ENCODE results near the gene CLCN5. TPM values are rescaled to one million over a fixed set of nuclear protein-coding genes. Genes with fewer than 3 reads are reported as not detected.

CLCN5 gene
- total RNA-seq, 4 donors from 2014 or later = 2.7 to 4.4 (median 3.6) TPM

DNA sequence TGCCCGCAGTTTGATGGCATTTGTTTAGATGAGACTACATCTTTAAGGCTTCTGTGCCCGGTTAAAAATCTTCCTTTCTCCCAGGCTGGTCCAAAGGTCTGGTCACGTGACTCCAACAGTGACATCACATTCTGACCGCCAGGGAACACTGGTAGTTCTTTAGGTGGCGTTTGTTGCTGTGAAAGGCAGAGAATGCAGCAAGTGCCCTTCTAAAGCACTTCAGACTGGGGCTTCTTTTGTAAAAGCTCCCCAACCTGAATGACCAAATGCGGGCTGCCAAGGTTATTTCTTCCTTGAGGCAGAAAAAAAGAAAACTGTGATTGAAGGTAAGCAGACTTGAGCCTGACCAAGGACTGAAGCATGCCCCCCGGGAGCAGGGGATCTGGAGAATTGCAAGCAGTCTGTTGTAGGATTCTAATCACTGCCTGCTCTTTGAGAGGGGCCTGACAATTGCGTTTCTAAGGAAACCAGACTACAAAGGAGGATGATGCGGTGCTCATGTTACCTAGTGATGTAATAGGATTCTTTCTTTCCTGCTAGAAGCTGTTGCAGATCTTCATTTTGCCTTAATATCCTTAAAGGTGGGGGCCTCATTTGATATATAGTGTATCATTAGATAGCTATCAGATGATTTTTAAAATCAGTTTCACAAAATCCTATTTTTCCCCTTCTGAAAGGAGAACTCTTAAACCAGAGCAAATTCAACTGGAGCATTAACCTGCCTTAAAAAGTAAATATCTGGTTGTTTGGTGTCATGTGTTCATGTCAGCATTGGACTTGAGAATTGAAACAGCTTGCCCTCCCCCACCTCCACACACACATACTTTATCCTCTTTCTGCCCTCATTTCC is 145.3 kb downstream of the CLCN5 start:
- no peaks in the 10 kb centered on the region for H3K36me3 ChIP-seq
- WGBS = 34% methylated on average over 9 of the region's 9 CpGs

DNA sequence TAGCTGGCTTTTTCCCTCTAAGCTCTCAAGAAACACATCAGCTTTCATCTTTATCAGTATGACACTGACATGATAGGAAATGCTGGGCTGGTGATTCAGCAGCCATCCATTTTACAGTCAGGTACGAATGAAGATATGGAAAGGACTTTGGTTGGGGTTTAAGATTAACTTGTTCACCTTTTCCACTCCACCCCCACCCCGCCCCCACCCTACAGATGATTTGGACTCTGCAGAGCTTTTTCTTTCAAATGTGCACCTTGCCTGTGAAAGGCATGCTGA is 145.8 kb downstream of the CLCN5 start:
- WGBS = 63% methylated on average over 2 of the region's 2 CpGs
- TF ChIP-seq, protein P1, sequence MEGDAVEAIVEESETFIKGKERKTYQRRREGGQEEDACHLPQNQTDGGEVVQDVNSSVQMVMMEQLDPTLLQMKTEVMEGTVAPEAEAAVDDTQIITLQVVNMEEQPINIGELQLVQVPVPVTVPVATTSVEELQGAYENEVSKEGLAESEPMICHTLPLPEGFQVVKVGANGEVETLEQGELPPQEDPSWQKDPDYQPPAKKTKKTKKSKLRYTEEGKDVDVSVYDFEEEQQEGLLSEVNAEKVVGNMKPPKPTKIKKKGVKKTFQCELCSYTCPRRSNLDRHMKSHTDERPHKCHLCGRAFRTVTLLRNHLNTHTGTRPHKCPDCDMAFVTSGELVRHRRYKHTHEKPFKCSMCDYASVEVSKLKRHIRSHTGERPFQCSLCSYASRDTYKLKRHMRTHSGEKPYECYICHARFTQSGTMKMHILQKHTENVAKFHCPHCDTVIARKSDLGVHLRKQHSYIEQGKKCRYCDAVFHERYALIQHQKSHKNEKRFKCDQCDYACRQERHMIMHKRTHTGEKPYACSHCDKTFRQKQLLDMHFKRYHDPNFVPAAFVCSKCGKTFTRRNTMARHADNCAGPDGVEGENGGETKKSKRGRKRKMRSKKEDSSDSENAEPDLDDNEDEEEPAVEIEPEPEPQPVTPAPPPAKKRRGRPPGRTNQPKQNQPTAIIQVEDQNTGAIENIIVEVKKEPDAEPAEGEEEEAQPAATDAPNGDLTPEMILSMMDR (IDR thresholded peaks at IDR 0.05) = no peak
- H3K4me1 ChIP-seq = no peaks in the 10 kb centered on the region
- H3K4me3 ChIP-seq = no peak overlapping the region
- H3K27me3 ChIP-seq = no peaks in the 10 kb centered on the region
- no peak overlapping the region for H3K27ac ChIP-seq (replicated peaks in 1 of 4)
- no peak for DNase-seq (ENCODE audit: extremely low spot score)
- intact Hi-C loops (cut with DNase I) = no loop called here
- H3K36me3 ChIP-seq = no peaks in the 10 kb centered on the region
- no peaks in the 10 kb centered on the region for H3K9me3 ChIP-seq

More for the DNA sequence above, 145.3 kb downstream of the CLCN5 start:
- no peaks in the 10 kb centered on the region for H3K4me1 ChIP-seq
- no peaks in the 10 kb centered on the region for H3K9me3 ChIP-seq
- TF ChIP-seq EP300 (IDR thresholded peaks at IDR 0.05) (no peak), POLR2A (IDR thresholded peaks at IDR 0.05; ENCODE audit: low read depth) (no peak), POLR2AphosphoS5 (IDR thresholded peaks at IDR 0.05) (no peak)
- TF ChIP-seq, protein P1 (IDR thresholded peaks at IDR 0.05) = no peak
- intact Hi-C loops (cut with DNase I) = no loop called here
- no peak overlapping the region for H3K4me3 ChIP-seq
- H3K27me3 ChIP-seq = no peaks in the 10 kb centered on the region
- H3K27ac ChIP-seq (replicated peaks in 1 of 4) = no peak overlapping the region
- DNase-seq (ENCODE audit: extremely low spot score) = no peak

DNA sequence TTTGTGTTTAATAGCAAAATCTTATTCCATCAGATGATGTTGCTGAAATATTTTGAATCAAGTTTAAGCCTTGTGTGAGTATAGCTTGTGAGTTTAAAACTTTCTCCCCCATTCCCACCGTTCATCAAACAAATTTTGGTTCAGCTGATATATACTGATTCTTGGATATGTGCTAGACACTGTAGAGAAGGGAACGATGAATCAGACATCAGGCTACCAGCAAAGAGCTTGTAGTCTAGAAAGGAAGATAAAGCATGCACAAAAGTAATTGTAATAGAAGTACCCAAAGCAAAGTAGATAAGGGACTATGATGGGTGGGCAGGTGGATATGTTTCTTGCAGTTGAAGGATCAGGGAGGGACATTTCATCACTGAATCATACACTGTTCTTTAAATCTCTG is 146.5 kb downstream of the CLCN5 start:
- H3K27ac ChIP-seq (replicated peaks in 1 of 4) = no peak overlapping the region
- no peak overlapping the region for H3K4me3 ChIP-seq
- 81% methylated on average over 2 of the region's 2 CpGs for WGBS
- no peaks in the 10 kb centered on the region for H3K9me3 ChIP-seq
- H3K27me3 ChIP-seq = no peaks in the 10 kb centered on the region
- TF ChIP-seq POLR2A (IDR thresholded peaks at IDR 0.05; ENCODE audit: low read depth) = no peak
- no peak for TF ChIP-seq EP300 (IDR thresholded peaks at IDR 0.05)
- no peak for TF ChIP-seq POLR2AphosphoS5 (IDR thresholded peaks at IDR 0.05)
- TF ChIP-seq, protein P1 (IDR thresholded peaks at IDR 0.05) = no peak
- no peaks in the 10 kb centered on the region for H3K36me3 ChIP-seq
- H3K4me1 ChIP-seq = no peaks in the 10 kb centered on the region
- no peak for DNase-seq (ENCODE audit: extremely low spot score)
- intact Hi-C loops (cut with DNase I) = no loop called here

DNA sequence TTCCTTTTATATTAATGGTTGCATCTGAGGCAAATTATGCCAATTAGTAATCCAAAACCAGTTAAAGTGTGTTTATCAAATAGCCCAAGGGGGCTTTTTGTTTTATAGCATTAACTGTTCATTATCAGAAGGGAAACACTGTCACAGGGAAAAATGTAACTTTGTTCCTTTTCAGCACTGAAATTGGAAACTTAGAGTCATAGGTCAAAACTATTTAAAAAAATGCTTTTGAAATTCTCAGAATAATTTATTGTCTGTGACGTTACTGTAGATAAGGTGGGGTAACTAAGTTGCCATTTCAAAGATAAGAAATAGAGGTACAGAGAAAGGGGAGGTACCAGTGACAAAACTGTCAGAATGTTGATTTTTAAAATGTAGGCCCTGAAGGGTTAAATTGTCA is 149.1 kb downstream of the CLCN5 start:
- Histone ChIP-seq H3K27ac (replicated peaks in 1 of 4) (no peak overlapping the region), H3K27me3 (no peaks in the 10 kb centered on the region), H3K36me3 (no peaks in the 10 kb centered on the region), H3K9me3 (no peaks in the 10 kb centered on the region), H3K4me1 (no peaks in the 10 kb centered on the region), H3K4me3 (no peak overlapping the region)
- TF ChIP-seq POLR2A (IDR thresholded peaks at IDR 0.05; ENCODE audit: low read depth) = no peak
- TF ChIP-seq POLR2AphosphoS5 (IDR thresholded peaks at IDR 0.05) = no peak
- TF ChIP-seq, protein P1 (IDR thresholded peaks at IDR 0.05) = no peak
- TF ChIP-seq EP300 (IDR thresholded peaks at IDR 0.05) = no peak
- intact Hi-C loops (cut with DNase I) = no loop called here
- no peak for DNase-seq (ENCODE audit: extremely low spot score)
- WGBS = 54% methylated on average over 1 of the region's 1 CpG

DNA sequence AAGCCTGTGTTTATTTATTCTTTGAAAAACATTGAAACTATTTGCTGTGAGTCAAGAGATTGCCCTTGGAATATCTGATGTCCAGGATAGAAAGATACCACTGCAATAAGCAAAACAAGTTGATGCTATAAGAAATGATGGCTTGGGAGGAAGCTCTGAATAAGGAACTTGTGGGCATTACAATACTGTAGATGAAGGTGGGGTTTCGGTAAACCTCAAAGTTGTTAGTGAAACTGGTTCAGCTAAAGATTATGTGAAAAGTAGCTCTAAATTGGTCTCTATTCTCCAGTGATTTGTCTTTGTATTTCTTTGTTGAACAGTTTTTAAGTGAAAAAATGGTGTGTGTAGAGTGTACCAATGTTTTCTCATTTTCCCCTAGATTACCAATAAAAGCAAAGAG is 149.7 kb downstream of the CLCN5 start:
- WGBS = 88% methylated on average over 1 of the region's 1 CpG
- no peak overlapping the region for H3K27ac ChIP-seq (replicated peaks in 1 of 4)
- TF ChIP-seq POLR2AphosphoS5 (IDR thresholded peaks at IDR 0.05) = no peak
- no peak for TF ChIP-seq POLR2A (IDR thresholded peaks at IDR 0.05; ENCODE audit: low read depth)
- no peak for TF ChIP-seq EP300 (IDR thresholded peaks at IDR 0.05)
- TF ChIP-seq, protein P1 (IDR thresholded peaks at IDR 0.05) = no peak
- no peaks in the 10 kb centered on the region for H3K27me3 ChIP-seq
- H3K4me1 ChIP-seq = no peaks in the 10 kb centered on the region
- no peaks in the 10 kb centered on the region for H3K36me3 ChIP-seq
- H3K9me3 ChIP-seq = no peaks in the 10 kb centered on the region
- DNase-seq (ENCODE audit: extremely low spot score) = no peak
- H3K4me3 ChIP-seq = no peak overlapping the region
- intact Hi-C loops (cut with DNase I) = no loop called here

All from esophagus muscularis mucosa (tissue), 4 donors.